A549 (cell line): ENCODE results near the gene PRRT3. TPM values are rescaled to one million over a fixed set of nuclear protein-coding genes. Genes with fewer than 3 reads are reported as not detected.

Experiments
- ATAC-seq, 2 experiments: fragments of 200-7000 bp in 1 of 2; fragments of >200 bp in 1 of 2; cut with Nextera tagmentation in 1 of 2; cut with Tn5 transposase in 1 of 2; 3 replicates each; pipeline versions ENCODE4 v1.8.0 to v1.9.1; 2018 to 2020; ENCODE audit warnings: mild to moderate bottlenecking in 1 of 2, moderate library complexity in 1 of 2
- CTCF ChIA-PET: fragments of 300-600 bp; sonication (Branson Sonifier 250); formaldehyde crosslinking; extraction: SDS; loops from one replicate; lab custom pipeline; 2021; ENCODE audit warnings: antibody characterized with exemption, inconsistent platforms; lab: Yijun Ruan, JAX
- POLR2A ChIA-PET: fragments of 350-600 bp; formaldehyde crosslinking; extraction: SDS; loops from one replicate; lab custom pipeline; 2021; ENCODE audit warnings: antibody characterized with exemption, inconsistent platforms; lab: Yijun Ruan, JAX
- DNase-seq, 2 experiments: peaks; one replicate each; pipeline versions ENCODE4 v3.0.0 to v3.0.0-alpha.2; 2011 to 2016; ENCODE audit warnings: low read depth in 1 of 2, low spot score in 1 of 2
- FAIRE-seq: peaks from 2 replicates; lab custom pipeline; 2011; peaks lifted over from hg19 to GRCh38; lab: Jason Lieb, UNC
- H3K27ac ChIP-seq, 2 experiments: fragments of >200 bp; sonication (Bioruptor Twin); formaldehyde crosslinking; 3 replicates each; pipeline ENCODE4 v1.5.1; 2016 to 2017
- H3K4me1 ChIP-seq: fragments of >200 bp; sonication (Bioruptor Twin); formaldehyde crosslinking; 3 replicates; pipeline ENCODE4 v1.6.1; 2016
- H3K4me2 ChIP-seq: fragments of >200 bp; sonication (Bioruptor Twin); formaldehyde crosslinking; 3 replicates; pipeline ENCODE4 v1.6.1; 2016
- H3K4me3 ChIP-seq: fragments of >200 bp; sonication (Bioruptor Twin); formaldehyde crosslinking; 3 replicates; pipeline ENCODE4 v1.5.1; 2016
- H3K9me3 ChIP-seq: fragments of >200 bp; sonication (Bioruptor Twin); formaldehyde crosslinking; 3 replicates; pipeline ENCODE4 v1.6.1; 2016
- ATOH8 ChIP-seq: fragments of 250-450 bp; sonication (Bioruptor Pico); IDR thresholded peaks from 2 replicates; pipeline ENCODE4 v1.5.0; 2020; ENCODE audit warnings: low read depth, mild to moderate bottlenecking, moderate library complexity
- BCL3 ChIP-seq: fragments of >200 bp; sonication (Bioruptor Twin); formaldehyde crosslinking; IDR thresholded peaks from 3 replicates; pipeline ENCODE4 v1.6.1; 2016
- BHLHE40 ChIP-seq: IDR thresholded peaks from 2 replicates; pipeline ENCODE4 v1.6.1; 2012; ENCODE audit warnings: low read depth, low read length, inconsistent platforms
- CBX8 ChIP-seq: fragments of 200-600 bp; sonication (generic); IDR thresholded peaks from 2 replicates; pipeline ENCODE4 v1.6.1; 2016
- CHD2 ChIP-seq: fragments of 150-350 bp; IDR thresholded peaks from 2 replicates; pipeline ENCODE4 v1.6.1; 2014; ENCODE audit warnings: low read length; ENCODE audit not compliant: partially characterized antibody
- E2F6 ChIP-seq: IDR thresholded peaks from 2 replicates; pipeline ENCODE4 v1.6.1; 2012; ENCODE audit warnings: low read depth, borderline replicate concordance
- EHMT2 ChIP-seq: fragments of 200-600 bp; sonication (generic); IDR thresholded peaks from 2 replicates; pipeline ENCODE4 v1.6.1; 2016; ENCODE audit warnings: antibody characterized with exemption, low read depth, mild to moderate bottlenecking, moderate library complexity
- ELK1 ChIP-seq: fragments of 150-350 bp; IDR thresholded peaks from 2 replicates; pipeline ENCODE4 v1.6.1; 2014; ENCODE audit warnings: low read depth, mild to moderate bottlenecking, low read length
- FOXS1 ChIP-seq: fragments of 250-450 bp; sonication (Bioruptor Pico); IDR thresholded peaks from 2 replicates; pipeline ENCODE4 v1.5.0; 2020; ENCODE audit warnings: mild to moderate bottlenecking, moderate library complexity
- GATA3 ChIP-seq: IDR thresholded peaks from 2 replicates; pipeline ENCODE4 v1.6.1; 2012; ENCODE audit warnings: borderline replicate concordance
- HDAC2 ChIP-seq: fragments of 200-600 bp; sonication (generic); IDR thresholded peaks from 2 replicates; pipeline ENCODE4 v1.6.1; 2016
- HOXA7 ChIP-seq: fragments of 250-450 bp; sonication (Bioruptor Pico); IDR thresholded peaks from 2 replicates; pipeline ENCODE4 v1.5.0; 2020; ENCODE audit warnings: mild to moderate bottlenecking, moderate library complexity
- HOXB13 ChIP-seq: fragments of 250-450 bp; sonication (Bioruptor Pico); IDR thresholded peaks from 2 replicates; pipeline ENCODE4 v1.5.0; 2020; ENCODE audit warnings: low read depth, mild to moderate bottlenecking, moderate library complexity
- MAX ChIP-seq: IDR thresholded peaks from 2 replicates; pipeline ENCODE4 v1.6.1; 2012
- MAZ ChIP-seq: fragments of 150-350 bp; IDR thresholded peaks from 2 replicates; pipeline ENCODE4 v1.6.1; 2014; ENCODE audit warnings: antibody characterized with exemption, low read depth, low read length, borderline replicate concordance
- NPAS2 ChIP-seq: fragments of 250-450 bp; sonication (Bioruptor Pico); IDR thresholded peaks from 2 replicates; pipeline ENCODE4 v1.8.0; 2022; ENCODE audit warnings: mild to moderate bottlenecking, moderate library complexity, borderline replicate concordance
- PHF8 ChIP-seq: fragments of 200-600 bp; sonication (generic); IDR thresholded peaks from 2 replicates; pipeline ENCODE4 v1.6.1; 2016; ENCODE audit warnings: low read depth, mild to moderate bottlenecking, antibody characterized with exemption, moderate library complexity, borderline replicate concordance
- RAD21 ChIP-seq, 2 experiments: fragments of >200 bp in 1 of 2; sonication (Bioruptor Twin) in 1 of 2; formaldehyde crosslinking in 1 of 2; IDR thresholded peaks in 1 of 2; conservative IDR thresholded peaks in 1 of 2; 2 replicates in 1 of 2; 3 replicates in 1 of 2; pipeline ENCODE4 v1.6.1; 2012 to 2018; ENCODE audit warnings: inconsistent platforms in 1 of 2
- RCOR1 ChIP-seq: fragments of 150-350 bp; IDR thresholded peaks from 2 replicates; pipeline ENCODE4 v1.6.1; 2014; ENCODE audit warnings: antibody characterized with exemption, low read length, low read depth
- RFX5 ChIP-seq: fragments of 450-650 bp; IDR thresholded peaks from 2 replicates; pipeline ENCODE4 v1.7.1; 2014; ENCODE audit warnings: antibody characterized with exemption, mild to moderate bottlenecking, moderate library complexity
- RNF2 ChIP-seq: fragments of 200-600 bp; sonication (generic); IDR thresholded peaks from 2 replicates; pipeline ENCODE4 v1.6.1; 2016; ENCODE audit warnings: low read depth, mild to moderate bottlenecking, antibody characterized with exemption, moderate library complexity, borderline replicate concordance
- SMC3 ChIP-seq: fragments of >200 bp; sonication (Bioruptor Twin); formaldehyde crosslinking; IDR thresholded peaks from 3 replicates; pipeline ENCODE4 v1.6.1; 2018; ENCODE audit warnings: inconsistent platforms
- SREBF2 ChIP-seq: fragments of 450-650 bp; IDR thresholded peaks from 2 replicates; pipeline ENCODE4 v1.6.1; 2014; ENCODE audit warnings: mild to moderate bottlenecking, moderate library complexity
- TFCP2L1 ChIP-seq: fragments of 250-450 bp; sonication (Bioruptor Pico); IDR thresholded peaks from 2 replicates; pipeline ENCODE4 v1.5.0; 2021; ENCODE audit warnings: mild to moderate bottlenecking
- TP53 ChIP-seq: fragments of 250-450 bp; sonication (Bioruptor Pico); IDR thresholded peaks from 2 replicates; pipeline ENCODE4 v1.5.0; 2021; ENCODE audit warnings: mild to moderate bottlenecking, moderate library complexity
- ZC3H11A ChIP-seq: fragments of 450-650 bp; IDR thresholded peaks from 2 replicates; pipeline ENCODE4 v1.6.1; 2014; ENCODE audit warnings: antibody characterized with exemption, mild to moderate bottlenecking
- ZFP36 ChIP-seq: fragments of 450-650 bp; IDR thresholded peaks from 2 replicates; pipeline ENCODE4 v1.6.1; 2014; ENCODE audit warnings: borderline replicate concordance; ENCODE audit not compliant: partially characterized antibody
- WGBS: methylation state at CpG from one replicate; pipeline ENCODE4 v1.1.6; 2017; ENCODE audit errors: missing lambda C conversion rate; 5-methylcytosine and 5-hydroxymethylcytosine counted together
- polyA plus RNA-seq, 4 experiments: library from polyadenylated mRNA; depleted of rRNA in 3 of 4; stranded (reverse); fragments of >200 nt; fragmentation: RNase III in 1 of 4; extraction: RNeasy Plus Mini Kit Qiagen cat#74134 plus additional on column Dnase treatment in 1 of 4; gene quantifications; 2 replicates in 3 of 4; 3 replicates in 1 of 4; pipeline ENCODE4 v1.2.3, GENCODE V29; 2011 to 2017

Gene PRRT3
- polyA plus RNA-seq, 2 of the 4 experiments (the other 2 are of a cell fraction): 0.53 to 1.1 TPM

- Histone ChIP-seq H3K27ac (peak overlapping the region in 1 of 2 experiments; percentile 93; a peak in 4 of 6 replicates), H3K4me3 (peak overlapping the region; percentile 73; the same call in 1 of the 3 replicates), H3K4me1 (peaks cover 17% of the 10 kb centered on the region), H3K4me2 (peak overlapping the region; percentile 96), H3K9me3 (0 out of 3 replicates have a peak, but pooled peaks cover 5% of the 10 kb centered on the region)
- ChIA-PET CTCF (interaction anchor here (1.0 to 8.6 kb wide), 10 partner anchors 9 to 219 kb away, joined by 3 to 146 read pairs (median 8); partner anchors contain the start of genes IL17RC and PRRT3), POLR2A (interaction anchor here (1.0 kb wide), 1 partner anchor 11 kb away, joined by 4 read pairs; no protein-coding TSS in a partner anchor)
- TF ChIP-seq MAZ (no peak), ZC3H11A (no peak), GATA3 (no peak), SMC3 (no peak), FOXS1 (CRISPR knock-in tag) (no peak)
- ATAC-seq (no peak), FAIRE-seq (no peak), DNase-seq (no peak)
- 28% methylated on average over 4 of the region's 4 CpGs for WGBS
Observed at GRCh38 chr3:9934993-9935392, 17.2 kb downstream of the PRRT3 start.

- FAIRE-seq: no peak
Observed at GRCh38 chr3:9934235-9934621, 18.0 kb downstream of the PRRT3 start.

GRCh38 chr3:9933561-9934234 lies 18.5 kb downstream of the PRRT3 start, which contains the start of gene CRELD1:
Gene CRELD1 (plus strand): TSS chr3:9933834. CDS start chr3:9934439, 605 bp downstream.
- ATAC-seq (peak; percentile 86 to 92), DNase-seq (peak; percentile 78 to 97), FAIRE-seq (no peak)
- ChIA-PET POLR2A (interaction anchor here (0.5 to 2.6 kb wide), 17 partner anchors 9 to 141 kb away, joined by 3 to 53 read pairs (median 5); partner anchors contain the start of genes ARPC4, JAGN1, PRRT3 and RPUSD3), CTCF (interaction anchor here (0.6 to 8.6 kb wide), 33 partner anchors 10 to 388 kb away, joined by 3 to 146 read pairs (median 5); partner anchors contain the start of genes ARPC4, CIDEC, IL17RC and IL17RE)
- peak within 1 kb of the TSS; percentile 85 to 93 for H3K27ac ChIP-seq
- peak within 1 kb of the TSS; percentile 73 for H3K4me3 ChIP-seq
- H3K4me1 ChIP-seq: peaks cover 17% of the 10 kb centered on the region
- 2% methylated on average over 27 of the region's 50 CpGs for WGBS
- peak within 1 kb of the TSS; percentile 96 for H3K4me2 ChIP-seq
- 0 out of 3 replicates have a peak, but pooled peaks cover 5% of the 10 kb centered on the region for H3K9me3 ChIP-seq
- TF ChIP-seq MAZ (no peak), E2F6 (no peak; the same call in none of the 2 replicates), EHMT2 (no peak), BHLHE40 (no peak), MAX (peak; percentile 86; the same call in 1 of the 2 replicates), TFCP2L1 (CRISPR knock-in tag) (peak; percentile 47; the same call in 1 of the 2 replicates), CHD2 (no peak), RNF2 (no peak), ZC3H11A (no peak), ATOH8 (CRISPR knock-in tag) (no peak), ZFP36 (no peak), SREBF2 (no peak), NPAS2 (CRISPR knock-in tag) (no peak), RFX5 (peak; percentile 81), HOXA7 (no peak), CBX8 (no peak), HDAC2 (no peak; the same call in 1 of the 2 replicates), RAD21 (conservative IDR thresholded peaks at IDR 0.05 in 1 of 2, IDR thresholded peaks at IDR 0.05 in 1 of 2) (no peak), HOXB13 (CRISPR knock-in tag) (no peak), PHF8 (peak; percentile 39; the same call in 1 of the 2 replicates), ELK1 (no peak), RCOR1 (no peak), BCL3 (peak; percentile 53; the same call in 1 of the 3 replicates)

More at GRCh38 chr3:9934235-9934621, 18.0 kb downstream of the PRRT3 start:
- POLR2A ChIA-PET: interaction anchor here (1.2 to 2.6 kb wide), 5 partner anchors 8 to 90 kb away, joined by 4 to 53 read pairs (median 10); partner anchors contain the start of gene RPUSD3
- WGBS: 25% methylated on average over 11 of the region's 11 CpGs
- H3K4me3 ChIP-seq: peak overlapping the region; percentile 73
- peaks cover 17% of the 10 kb centered on the region for H3K4me1 ChIP-seq
- ATAC-seq (peak; percentile 6 to 20; a peak in 5 of 6 replicates), DNase-seq (no peak)
- peak overlapping the region; percentile 85 to 93 for H3K27ac ChIP-seq
- TF ChIP-seq GATA3 (no peak), TP53 (CRISPR knock-in tag) (no peak), EHMT2 (no peak)
- H3K9me3 ChIP-seq: 0 out of 3 replicates have a peak, but pooled peaks cover 5% of the 10 kb centered on the region
- peak overlapping the region; percentile 96 for H3K4me2 ChIP-seq
- CTCF ChIA-PET: interaction anchor here (1.0 to 8.6 kb wide), 11 partner anchors 9 to 89 kb away, joined by 3 to 146 read pairs (median 17); partner anchors contain the start of genes CIDEC, IL17RC, PRRT3 and RPUSD3
